PFSK-1 (cell line): ENCODE results near the gene MBD5.

Source experiments
- FOXP2 ChIP-seq: optimal IDR thresholded peaks from 2 replicates; pipeline ENCODE3; 2011; ENCODE audit warnings: borderline replicate concordance, control low read depth, inconsistent platforms; ENCODE audit not compliant: insufficient read depth; ENCODE audit errors: extremely low read length, extremely low read depth
- POLR2AphosphoS5 ChIP-seq: IDR thresholded peaks from 2 replicates; pipeline ENCODE4 v1.6.1; 2012; ENCODE audit warnings: low read depth, mild to moderate bottlenecking, control low read depth, low read length, moderate library complexity
- SIN3A ChIP-seq: IDR thresholded peaks from 2 replicates; pipeline ENCODE4 v1.6.1; 2012; ENCODE audit warnings: mild to moderate bottlenecking, low read length, moderate library complexity, borderline replicate concordance; ENCODE audit not compliant: insufficient read depth
- TAF1 ChIP-seq: IDR thresholded peaks from 2 replicates; pipeline ENCODE4 v1.6.1; 2012; ENCODE audit warnings: low read length, control low read depth, borderline replicate concordance; ENCODE audit not compliant: insufficient read depth
- TF ChIP-seq, protein P1 (sequence below), 2 experiments: IDR thresholded peaks; 2 replicates each; pipeline versions ENCODE4 v1.6.1 to v1.8.0; 2011 to 2012; ENCODE audit warnings: low read depth in 2 of 2, low read length in 2 of 2, control low read depth in 1 of 2, inconsistent platforms in 1 of 2, mild to moderate bottlenecking in 1 of 2, moderate library complexity in 1 of 2; ENCODE audit not compliant: insufficient read depth in 1 of 2

The MBD5 gene

DNA sequence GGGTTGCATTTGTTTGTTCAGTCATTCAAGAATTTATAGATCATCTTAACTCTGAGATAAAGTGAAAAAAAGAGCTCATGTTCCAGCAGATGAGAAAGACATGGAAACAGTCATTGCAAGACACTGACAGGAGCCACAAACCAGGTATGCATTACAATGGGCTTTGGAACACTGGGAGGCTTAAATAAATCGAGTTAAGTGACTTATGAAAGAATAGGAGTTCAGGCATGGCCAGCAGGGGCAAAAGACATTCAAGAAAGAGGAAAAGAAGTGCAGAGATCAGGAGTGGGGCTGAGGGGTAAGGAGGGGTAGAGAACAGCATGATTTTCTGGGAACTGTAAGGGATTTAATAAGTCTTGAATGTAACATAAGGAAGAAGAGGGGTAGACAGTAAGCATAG, 502.4 kb downstream of the MBD5 start:
- TF ChIP-seq POLR2AphosphoS5, result no peak
- TF ChIP-seq SIN3A, result no peak
- no peak for TF ChIP-seq FOXP2
- TF ChIP-seq, protein P1, sequence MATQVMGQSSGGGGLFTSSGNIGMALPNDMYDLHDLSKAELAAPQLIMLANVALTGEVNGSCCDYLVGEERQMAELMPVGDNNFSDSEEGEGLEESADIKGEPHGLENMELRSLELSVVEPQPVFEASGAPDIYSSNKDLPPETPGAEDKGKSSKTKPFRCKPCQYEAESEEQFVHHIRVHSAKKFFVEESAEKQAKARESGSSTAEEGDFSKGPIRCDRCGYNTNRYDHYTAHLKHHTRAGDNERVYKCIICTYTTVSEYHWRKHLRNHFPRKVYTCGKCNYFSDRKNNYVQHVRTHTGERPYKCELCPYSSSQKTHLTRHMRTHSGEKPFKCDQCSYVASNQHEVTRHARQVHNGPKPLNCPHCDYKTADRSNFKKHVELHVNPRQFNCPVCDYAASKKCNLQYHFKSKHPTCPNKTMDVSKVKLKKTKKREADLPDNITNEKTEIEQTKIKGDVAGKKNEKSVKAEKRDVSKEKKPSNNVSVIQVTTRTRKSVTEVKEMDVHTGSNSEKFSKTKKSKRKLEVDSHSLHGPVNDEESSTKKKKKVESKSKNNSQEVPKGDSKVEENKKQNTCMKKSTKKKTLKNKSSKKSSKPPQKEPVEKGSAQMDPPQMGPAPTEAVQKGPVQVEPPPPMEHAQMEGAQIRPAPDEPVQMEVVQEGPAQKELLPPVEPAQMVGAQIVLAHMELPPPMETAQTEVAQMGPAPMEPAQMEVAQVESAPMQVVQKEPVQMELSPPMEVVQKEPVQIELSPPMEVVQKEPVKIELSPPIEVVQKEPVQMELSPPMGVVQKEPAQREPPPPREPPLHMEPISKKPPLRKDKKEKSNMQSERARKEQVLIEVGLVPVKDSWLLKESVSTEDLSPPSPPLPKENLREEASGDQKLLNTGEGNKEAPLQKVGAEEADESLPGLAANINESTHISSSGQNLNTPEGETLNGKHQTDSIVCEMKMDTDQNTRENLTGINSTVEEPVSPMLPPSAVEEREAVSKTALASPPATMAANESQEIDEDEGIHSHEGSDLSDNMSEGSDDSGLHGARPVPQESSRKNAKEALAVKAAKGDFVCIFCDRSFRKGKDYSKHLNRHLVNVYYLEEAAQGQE (IDR thresholded peaks at IDR 0.05; ENCODE audit: insufficient read depth in 1 of 2, low read depth in 2 of 2, low read length in 2 of 2), result no peak
- TF ChIP-seq TAF1, result no peak

DNA sequence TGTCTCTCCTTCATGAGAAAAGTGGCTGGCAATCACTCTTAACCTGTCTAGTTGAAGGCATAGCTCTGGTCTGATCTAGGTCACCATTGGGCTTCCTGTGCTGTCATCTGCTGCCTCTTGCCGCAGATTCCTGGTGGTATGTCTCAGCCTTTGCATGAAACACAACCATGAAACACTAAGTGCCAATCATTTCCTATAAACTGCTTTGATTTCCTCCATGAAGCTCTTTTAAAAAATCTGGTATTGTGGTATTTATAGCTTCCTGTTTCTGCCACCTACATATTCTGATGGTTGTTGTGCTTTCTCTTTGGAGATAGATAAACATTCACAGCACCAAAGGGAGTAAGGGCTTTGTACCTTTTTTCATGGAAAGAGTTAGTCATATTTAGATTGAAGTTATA, 503.6 kb downstream of the MBD5 start:
- TF ChIP-seq TAF1 (no peak), POLR2AphosphoS5 (no peak), FOXP2 (no peak), SIN3A (no peak)
- TF ChIP-seq, protein P1 (IDR thresholded peaks at IDR 0.05; ENCODE audit: insufficient read depth in 1 of 2, low read depth in 2 of 2, low read length in 2 of 2), result no peak

DNA sequence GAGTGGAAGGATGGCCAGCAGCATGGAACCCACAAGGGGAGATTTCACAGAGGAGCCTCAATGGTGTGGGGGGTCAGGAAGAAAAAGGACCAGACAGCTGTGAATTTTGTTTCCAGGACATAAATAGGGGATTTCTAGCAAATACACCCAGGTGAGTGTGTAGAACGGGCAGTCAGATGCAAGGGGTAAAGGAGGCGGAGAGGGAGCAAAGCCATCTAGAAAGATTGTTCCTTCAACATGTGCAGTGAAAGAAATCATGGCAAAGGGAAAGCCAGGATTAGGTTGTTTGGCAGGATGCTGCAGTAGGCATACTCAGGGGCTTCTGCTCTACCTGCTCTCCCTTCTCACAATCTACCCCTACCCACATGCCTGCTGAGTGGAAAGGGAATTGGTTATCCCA, 504.2 kb downstream of the MBD5 start:
- TF ChIP-seq FOXP2 (no peak), TAF1 (no peak), SIN3A (no peak), POLR2AphosphoS5 (no peak)
- TF ChIP-seq, protein P1 (IDR thresholded peaks at IDR 0.05; ENCODE audit: insufficient read depth in 1 of 2, low read depth in 2 of 2, low read length in 2 of 2), result no peak

DNA sequence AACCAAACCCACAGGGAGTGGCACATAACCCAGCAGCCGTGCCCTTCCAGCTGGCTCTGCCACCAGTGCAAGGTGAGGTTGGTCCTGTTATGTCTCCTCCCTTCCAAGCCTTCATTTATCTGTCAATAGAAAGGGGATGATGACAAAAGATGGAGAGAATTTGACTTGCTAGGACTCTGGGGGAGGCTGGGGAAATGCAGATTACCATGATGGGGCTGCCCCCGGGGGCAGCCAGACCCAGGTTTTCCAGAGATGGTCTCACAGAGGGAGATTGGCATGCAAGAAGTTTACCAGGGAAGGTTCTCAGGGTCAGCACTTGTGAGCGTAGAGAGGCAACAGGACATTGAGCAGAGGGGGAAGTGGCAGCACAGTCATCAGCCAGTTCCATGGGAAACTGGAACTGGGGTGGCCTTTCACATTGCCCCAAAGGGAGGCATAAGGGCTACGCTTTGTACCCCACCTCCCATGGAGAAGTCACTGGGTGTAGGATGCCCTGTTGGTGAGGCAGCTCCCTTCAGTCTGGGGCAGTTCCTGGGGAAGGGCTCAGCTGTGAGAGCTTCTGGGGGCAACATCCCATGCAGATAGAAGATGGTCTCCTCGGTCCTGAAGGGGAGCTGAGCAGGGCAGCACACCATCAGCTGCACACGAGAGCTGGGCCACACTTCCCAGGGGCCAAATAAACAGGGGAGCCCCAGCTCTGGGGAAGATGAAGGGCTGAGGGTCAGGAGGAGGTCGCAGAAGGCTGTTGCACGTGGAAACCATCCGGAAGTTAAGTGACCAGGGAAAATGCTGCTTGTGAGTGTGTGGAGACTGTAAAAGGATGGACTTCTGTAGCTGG, 505.8 kb downstream of the MBD5 start:
- TF ChIP-seq FOXP2, result no peak
- TF ChIP-seq, protein P1 (IDR thresholded peaks at IDR 0.05; ENCODE audit: insufficient read depth in 1 of 2, low read depth in 2 of 2, low read length in 2 of 2), result no peak
- TF ChIP-seq TAF1, result no peak
- no peak for TF ChIP-seq POLR2AphosphoS5
- TF ChIP-seq SIN3A, result no peak
